HG03280 (cell line): ENCODE results near the gene SLC7A6OS.
A peak's percentile ranks its signal among the peaks of the same experiment; 100 is the strongest.

ENCODE experiments used
- ATAC-seq: cut with Tn5 transposase; IDR thresholded peaks from one replicate; pipeline ENCODE4 v1.9.1; 2021; ENCODE audit warnings: mild to moderate bottlenecking, moderate library complexity; ENCODE audit not compliant: unreplicated experiment

The SLC7A6OS gene

DNA sequence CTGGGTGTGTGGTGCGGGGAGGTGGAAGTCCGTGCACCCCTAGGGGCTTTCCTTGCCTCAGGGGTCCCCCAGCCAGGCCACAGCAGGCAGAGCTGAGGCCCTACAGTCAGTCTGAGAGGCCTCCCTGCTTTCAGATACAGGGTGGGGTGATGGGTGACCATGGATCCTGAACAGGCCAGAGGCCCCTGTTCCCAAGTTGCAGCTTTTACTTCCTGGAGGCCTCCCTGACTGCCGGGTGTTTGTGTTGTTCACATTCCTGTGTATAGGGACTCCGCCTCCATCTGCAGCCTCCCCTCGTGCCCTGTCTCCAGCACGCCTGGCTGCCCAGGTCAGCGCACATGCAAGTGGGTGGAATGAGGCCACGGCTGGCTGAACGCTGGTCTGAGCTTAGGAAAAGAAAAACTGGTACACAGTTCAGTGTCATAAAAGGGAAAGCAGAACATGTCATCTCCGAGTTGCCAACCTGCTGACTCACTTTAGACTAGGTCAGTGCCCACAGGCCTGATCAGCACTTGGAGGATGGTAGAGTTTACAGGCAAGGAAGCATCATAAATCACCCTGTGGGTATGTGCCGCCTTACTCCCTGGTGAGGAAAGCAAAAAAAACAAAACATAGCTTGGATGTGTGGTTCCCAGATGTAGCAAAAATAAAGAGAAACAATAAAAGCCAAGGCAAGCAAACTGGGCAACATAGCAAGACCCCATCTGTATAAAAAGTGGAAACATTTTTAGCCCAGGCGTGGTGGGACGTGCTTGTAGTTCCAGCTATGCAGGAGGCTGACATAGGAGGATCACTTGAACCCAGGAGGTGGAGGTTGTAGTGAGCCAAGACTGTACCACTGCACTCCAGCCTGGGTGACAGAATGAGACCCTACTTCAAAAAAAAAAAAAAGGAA lies 52.6 kb downstream of the SLC7A6OS start:
- no peak for ATAC-seq

DNA sequence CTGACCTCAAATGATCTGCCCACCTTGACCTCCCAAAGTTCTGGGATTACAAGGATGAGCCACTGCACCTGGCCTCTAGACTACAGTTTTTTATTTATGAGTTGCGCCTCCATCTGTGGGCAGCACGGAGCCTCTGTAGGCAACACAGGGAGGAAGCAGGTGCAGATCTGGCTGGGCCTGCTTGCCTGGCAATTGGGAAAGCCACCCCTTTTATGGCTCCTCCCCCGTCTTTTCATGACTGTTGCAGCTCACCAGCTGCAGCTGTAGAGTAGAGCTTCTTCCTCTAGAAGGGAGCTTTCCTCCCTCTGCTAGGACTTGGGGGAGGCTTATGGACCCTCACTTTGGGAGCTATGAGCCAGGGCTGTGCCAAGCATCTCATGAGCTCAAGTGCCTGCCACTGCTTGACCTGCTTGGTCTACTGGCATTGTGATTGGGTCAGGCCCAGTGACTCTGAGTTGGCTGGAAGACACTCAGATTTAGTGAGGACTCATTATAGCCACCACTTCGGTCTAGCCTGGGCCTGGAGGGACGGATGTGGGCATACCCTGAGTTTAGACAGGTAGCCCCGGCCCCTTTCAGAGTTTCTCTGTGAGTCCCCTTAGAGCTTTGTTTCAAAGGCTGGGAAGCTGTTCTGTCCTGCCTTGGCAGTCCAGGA lies 53.4 kb downstream of the SLC7A6OS start:
- peak; percentile 48 for ATAC-seq

DNA sequence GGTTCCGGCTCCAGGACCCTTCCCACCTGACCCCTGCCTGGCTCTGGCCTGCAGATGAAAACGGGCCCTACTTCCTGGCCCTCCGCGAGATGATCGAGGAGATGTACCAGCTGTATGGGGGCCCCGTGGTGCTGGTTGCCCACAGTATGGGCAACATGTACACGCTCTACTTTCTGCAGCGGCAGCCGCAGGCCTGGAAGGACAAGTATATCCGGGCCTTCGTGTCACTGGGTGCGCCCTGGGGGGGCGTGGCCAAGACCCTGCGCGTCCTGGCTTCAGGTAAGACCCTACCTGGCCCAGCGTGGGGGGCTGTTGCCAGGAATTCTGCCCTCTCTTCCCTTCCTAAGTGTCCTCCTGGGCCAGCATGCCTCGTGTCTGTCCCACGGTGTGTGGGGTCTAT lies 55.0 kb downstream of the SLC7A6OS start:
- ATAC-seq = no peak

DNA sequence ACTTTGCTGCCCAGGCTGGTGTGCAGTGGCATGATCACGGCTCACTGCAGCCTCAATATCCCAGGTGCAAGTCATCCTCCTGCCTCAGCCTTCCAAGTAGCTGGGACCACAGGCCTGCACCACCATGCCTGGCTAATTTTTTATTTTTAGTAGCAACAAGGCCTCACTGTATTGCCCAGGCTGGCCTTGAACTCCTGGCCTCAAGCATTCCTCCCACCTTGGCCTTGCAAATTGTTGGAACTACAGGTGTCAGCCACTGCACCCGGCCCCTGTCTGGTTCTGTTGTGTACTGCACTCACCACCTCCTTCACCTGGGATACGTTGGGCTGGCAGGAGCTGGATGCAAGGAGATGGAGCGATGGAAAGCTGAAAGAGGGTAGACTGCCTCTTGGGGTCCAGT lies 57.0 kb downstream of the SLC7A6OS start:
- no peak for ATAC-seq

DNA sequence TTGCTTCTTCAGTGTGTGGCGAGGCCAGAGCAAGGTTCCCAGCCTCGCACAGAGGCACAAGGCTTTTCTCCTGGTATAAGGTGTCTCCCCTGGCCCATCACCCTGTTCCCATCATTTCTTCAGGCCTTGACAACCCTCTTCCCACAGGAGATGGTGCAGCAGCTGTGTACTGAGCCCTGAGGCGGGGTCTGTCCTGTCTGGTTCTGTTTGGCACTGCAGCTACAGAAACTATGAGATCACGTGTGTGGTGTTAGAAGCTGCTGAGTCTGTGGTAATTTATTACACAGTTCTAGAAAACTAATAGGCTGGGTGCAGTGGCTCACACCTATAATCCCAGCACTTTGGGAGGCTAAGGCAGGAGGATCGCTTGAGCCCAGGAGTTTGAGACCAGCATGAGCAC lies 58.4 kb downstream of the SLC7A6OS start:
- no peak for ATAC-seq

DNA sequence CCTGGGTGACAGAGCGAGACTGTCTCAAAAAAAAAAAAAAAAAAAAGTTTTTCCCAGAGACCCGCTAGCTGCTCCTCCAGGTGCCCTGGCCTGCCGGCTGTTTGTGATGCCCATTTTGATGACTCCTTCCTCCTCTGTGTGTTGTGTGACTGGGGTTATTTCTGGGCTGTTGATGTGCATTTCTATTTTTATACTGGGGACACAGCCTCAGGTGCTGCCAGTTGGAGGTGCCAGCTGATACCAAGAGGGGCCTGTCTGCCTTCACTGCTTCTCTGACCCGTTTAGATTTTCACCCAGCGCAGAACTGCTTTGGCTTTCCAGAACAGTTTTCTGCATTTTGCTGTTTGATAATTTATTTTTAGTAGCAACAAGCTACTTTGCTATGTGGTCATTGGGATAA lies 58.9 kb downstream of the SLC7A6OS start:
- no peak for ATAC-seq

DNA sequence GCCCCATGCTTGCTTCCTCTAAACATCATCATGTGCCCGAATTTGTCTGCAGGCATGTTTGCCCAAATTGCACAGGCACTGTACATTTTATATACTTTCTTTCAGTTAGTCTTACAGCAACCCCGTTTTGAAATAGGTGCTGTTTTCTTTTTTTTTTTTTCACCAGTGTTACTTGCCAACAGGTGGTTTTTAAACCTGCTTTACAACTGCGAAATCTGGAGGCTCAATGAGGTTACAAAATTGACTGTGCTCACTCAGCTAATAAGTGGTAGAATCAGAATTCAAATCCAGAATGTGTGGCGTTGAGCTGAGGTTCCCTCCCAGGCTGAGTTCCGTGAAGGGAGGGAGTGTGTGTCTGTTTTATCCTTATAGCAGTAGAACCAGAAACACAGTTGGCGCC lies 59.8 kb downstream of the SLC7A6OS start:
- no peak for ATAC-seq

DNA sequence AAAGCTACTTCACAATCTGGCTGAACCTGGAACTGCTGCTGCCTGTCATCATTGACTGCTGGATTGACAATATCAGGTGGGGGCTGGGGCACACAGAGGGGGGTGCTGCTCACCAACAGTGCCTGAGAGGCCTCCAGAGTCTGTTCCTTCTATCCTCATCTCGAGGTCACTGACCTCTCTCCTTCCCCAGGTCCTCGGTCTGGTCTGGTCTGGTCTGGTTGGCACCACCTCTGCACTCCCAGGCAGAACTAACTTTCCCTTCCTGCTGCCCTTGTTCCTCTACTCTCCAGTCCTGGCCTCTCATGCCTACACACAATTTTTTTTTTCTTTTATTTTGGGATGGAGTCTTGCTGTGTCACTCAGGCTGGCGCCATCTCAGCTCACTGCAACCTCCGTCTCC lies 61.4 kb downstream of the SLC7A6OS start:
- no peak for ATAC-seq
